GM21381 (cell line): Measurements from ENCODE around the gene GPR183.

Source experiments
- ATAC-seq: cut with Tn5 transposase; IDR thresholded peaks from one replicate; pipeline ENCODE4 v1.9.1; 2021; ENCODE audit warnings: mild to moderate bottlenecking, moderate library complexity; ENCODE audit not compliant: unreplicated experiment

Gene GPR183

GRCh38 chr13:99272481-99272880 is 34.7 kb downstream of the GPR183 start:
- no peak for ATAC-seq

GRCh38 chr13:99271249-99271648 is 36.0 kb downstream of the GPR183 start:
- ATAC-seq: no peak

- no peak for ATAC-seq
Measured at GRCh38 chr13:99270518-99270917, 36.7 kb downstream of the GPR183 start.

GRCh38 chr13:99269627-99270241 is 37.5 kb downstream of the GPR183 start:
- ATAC-seq: peak; percentile 65

- ATAC-seq: no peak
Measured at GRCh38 chr13:99268822-99269221, 38.4 kb downstream of the GPR183 start.

- ATAC-seq: no peak
Measured at GRCh38 chr13:99267927-99268326, 39.3 kb downstream of the GPR183 start.

GRCh38 chr13:99266827-99267226 is 40.4 kb downstream of the GPR183 start:
- ATAC-seq: no peak

GRCh38 chr13:99265821-99266426 is 41.3 kb downstream of the GPR183 start:
- no peak for ATAC-seq

GRCh38 chr13:99265162-99265800 is 41.9 kb downstream of the GPR183 start:
- no peak for ATAC-seq

- ATAC-seq: no peak
Measured at GRCh38 chr13:99264051-99264450, 43.1 kb downstream of the GPR183 start.

- ATAC-seq: no peak
Measured at GRCh38 chr13:99263126-99263785, 43.9 kb downstream of the GPR183 start.

GRCh38 chr13:99261059-99261458 is 46.1 kb downstream of the GPR183 start:
- no peak for ATAC-seq

GRCh38 chr13:99260216-99260615 is 47.0 kb downstream of the GPR183 start:
- ATAC-seq: no peak

- peak; percentile 47 for ATAC-seq
Measured at GRCh38 chr13:99258946-99259345, 48.3 kb downstream of the GPR183 start.

GRCh38 chr13:99258210-99258860 is 48.9 kb downstream of the GPR183 start, which contains the start of gene GPR18:
Gene GPR18, minus strand, starts transcription at chr13:99258379. Its CDS starts 2,507 bp downstream, at chr13:99255872.
- peak; percentile 88 for ATAC-seq

GRCh38 chr13:99257291-99257690 is 49.9 kb downstream of the GPR183 start:
- no peak for ATAC-seq

- ATAC-seq: no peak
Measured at GRCh38 chr13:99256709-99257108, 50.5 kb downstream of the GPR183 start.

GRCh38 chr13:99256283-99256682 is 50.9 kb downstream of the GPR183 start:
- no peak for ATAC-seq

GRCh38 chr13:99255271-99255670 is 51.9 kb downstream of the GPR183 start:
- no peak for ATAC-seq

- no peak for ATAC-seq
Measured at GRCh38 chr13:99254830-99255229, 52.4 kb downstream of the GPR183 start.

GRCh38 chr13:99251921-99252320 is 55.3 kb downstream of the GPR183 start:
- no peak for ATAC-seq
